ENCODE results near the gene MAPRE3.

MAPRE3 gene

GRCh38 chr2:27040282-27040681 lies 69.8 kb downstream of the MAPRE3 start:
- no peak for DNase-seq (ENCODE audit: low spot score)

GRCh38 chr2:27041752-27042151 lies 71.3 kb downstream of the MAPRE3 start:
- no peak for DNase-seq (ENCODE audit: low spot score)

DNA sequence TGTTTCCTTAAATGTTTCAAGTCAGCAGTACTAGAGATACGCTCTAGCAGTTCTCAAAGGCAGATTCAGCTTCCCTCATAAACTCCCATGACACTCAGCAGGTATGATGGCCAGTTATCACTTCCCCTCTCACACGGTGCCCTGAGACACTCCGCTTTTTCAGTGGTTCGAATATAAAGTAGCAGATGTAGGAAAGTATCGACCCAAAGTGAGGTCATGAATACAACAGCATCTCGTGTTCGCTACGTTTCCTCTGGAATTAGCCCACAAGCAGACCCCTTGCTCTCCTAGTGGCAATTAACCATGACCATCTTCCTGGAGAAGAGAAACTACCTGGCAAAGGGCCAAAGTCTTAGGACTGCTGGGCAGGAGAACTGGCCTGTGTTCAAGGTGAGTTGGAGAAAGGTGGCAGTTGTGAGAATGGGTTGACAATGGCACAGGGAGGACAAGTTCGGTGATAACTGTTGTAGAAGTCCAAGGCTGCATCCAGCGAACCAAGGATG lies 71.8 kb downstream of the MAPRE3 start:
- DNase-seq (ENCODE audit: low spot score), result no peak

GRCh38 chr2:27042985-27043634 lies 72.7 kb downstream of the MAPRE3 start:
- DNase-seq (ENCODE audit: low spot score), result no peak

- peak; percentile 21 for DNase-seq (ENCODE audit: low spot score)
These were observed 79.2 kb downstream of the MAPRE3 start for GRCh38 chr2:27049422-27050280.

- peak; percentile 98 for DNase-seq (ENCODE audit: low spot score)
These were observed 80.0 kb downstream of the MAPRE3 start for GRCh38 chr2:27050281-27050995.

DNA sequence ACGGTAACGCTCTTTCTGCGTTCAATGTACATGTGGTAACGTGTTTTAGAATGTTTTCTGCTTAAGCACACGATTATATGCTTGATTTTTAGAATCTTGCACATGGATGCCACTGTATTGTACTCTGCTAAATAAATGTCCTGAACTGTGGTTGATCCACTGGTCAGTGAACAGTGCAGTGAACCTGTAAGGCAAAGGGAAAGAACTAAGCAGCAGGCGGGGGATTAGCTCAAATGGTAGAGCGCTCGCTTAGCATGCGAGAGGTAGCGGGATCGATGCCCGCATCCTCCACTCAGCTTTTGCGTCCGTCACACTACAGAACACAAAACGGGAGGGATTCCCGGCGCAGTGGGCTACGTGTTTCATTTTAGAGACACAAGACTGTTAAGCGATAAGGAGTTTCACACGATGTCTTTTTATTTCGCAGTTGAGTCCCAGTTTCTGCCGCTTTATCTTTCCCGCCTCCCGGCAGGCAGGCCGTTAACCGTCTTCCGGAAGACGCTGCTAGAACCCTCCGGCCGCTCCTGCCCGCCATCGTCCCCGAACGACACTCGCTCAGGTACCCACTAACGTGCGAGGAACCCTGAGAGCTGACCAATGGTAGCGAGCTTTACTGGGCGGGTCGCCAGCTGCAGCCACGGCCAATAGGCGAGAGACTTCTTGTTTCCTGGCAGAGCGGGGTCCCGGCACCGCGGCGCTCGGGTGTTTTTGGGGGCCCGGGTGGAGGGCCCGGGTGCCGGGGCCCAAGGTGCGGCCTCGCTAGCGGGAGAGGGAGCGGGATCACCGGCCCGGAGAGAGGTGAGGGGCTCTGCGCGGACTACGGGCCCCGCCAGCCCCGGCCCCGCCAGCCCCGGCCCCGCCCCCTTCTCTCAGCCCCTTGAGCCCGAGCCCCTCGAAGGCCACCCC lies 80.8 kb downstream of the MAPRE3 start, which contains the start of gene AGBL5:
AGBL5 (plus strand) TSS at position 673 of the 906 bp plus-strand sequence. CDS start 1,291 bp downstream, outside the sequence.
- DNase-seq (ENCODE audit: low spot score), result peak; percentile 93

GRCh38 chr2:27051902-27052645 lies 81.6 kb downstream of the MAPRE3 start:
- DNase-seq (ENCODE audit: low spot score), result no peak

DNA sequence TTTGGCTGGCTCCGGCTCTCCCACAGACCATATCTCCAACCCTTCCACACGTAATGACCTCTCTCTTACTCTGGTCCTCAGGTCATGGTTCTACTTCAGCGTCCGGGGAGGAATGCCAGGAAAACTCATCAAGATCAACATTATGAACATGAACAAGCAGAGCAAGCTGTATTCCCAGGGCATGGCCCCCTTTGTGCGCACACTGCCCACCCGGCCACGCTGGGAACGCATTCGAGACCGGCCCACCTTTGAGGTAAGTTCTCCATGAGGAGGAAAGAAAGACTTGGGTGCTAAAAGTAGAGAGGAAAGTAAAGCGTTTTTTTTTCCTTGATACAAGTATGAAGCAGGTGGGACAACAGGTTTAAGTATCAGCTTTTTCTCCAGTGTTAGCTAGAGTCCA lies 82.9 kb downstream of the MAPRE3 start:
- DNase-seq (ENCODE audit: low spot score), result no peak

- DNase-seq (ENCODE audit: low spot score), result no peak
These were observed 83.3 kb downstream of the MAPRE3 start for GRCh38 chr2:27053776-27054175.

DNA sequence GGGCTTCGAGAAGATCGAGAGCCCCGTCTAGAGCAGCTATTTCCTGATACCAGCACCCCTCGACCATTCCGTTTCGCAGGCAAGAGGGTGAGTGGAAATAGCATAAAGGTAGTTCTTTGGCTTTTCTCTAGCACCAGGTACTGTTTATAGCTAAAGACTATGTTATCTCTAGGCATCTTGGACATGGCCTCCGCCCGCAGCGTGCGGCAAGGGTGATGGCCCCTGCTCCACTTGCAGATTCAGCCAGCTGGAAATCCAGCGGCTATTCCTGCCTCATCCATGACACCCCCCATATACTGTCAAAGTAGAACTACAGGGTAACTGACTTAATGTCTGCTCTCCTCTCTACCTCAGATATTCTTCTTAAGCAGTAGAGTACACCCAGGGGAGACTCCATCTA lies 84.3 kb downstream of the MAPRE3 start:
- DNase-seq (ENCODE audit: low spot score), result no peak

- no peak for DNase-seq (ENCODE audit: low spot score)
These were observed 86.7 kb downstream of the MAPRE3 start for GRCh38 chr2:27057184-27057583.

- no peak for DNase-seq (ENCODE audit: low spot score)
These were observed 87.8 kb downstream of the MAPRE3 start for GRCh38 chr2:27058210-27058609.

GRCh38 chr2:27059141-27059820 lies 88.8 kb downstream of the MAPRE3 start:
- DNase-seq (ENCODE audit: low spot score), result no peak

GRCh38 chr2:27060323-27060722 lies 89.9 kb downstream of the MAPRE3 start:
- DNase-seq (ENCODE audit: low spot score), result no peak

- no peak for DNase-seq (ENCODE audit: low spot score)
These were observed 94.7 kb downstream of the MAPRE3 start for GRCh38 chr2:27065128-27065527.

- DNase-seq (ENCODE audit: low spot score), result no peak
These were observed 96.9 kb downstream of the MAPRE3 start for GRCh38 chr2:27067385-27067784.

GRCh38 chr2:27069436-27069835 lies 99.0 kb downstream of the MAPRE3 start:
- DNase-seq (ENCODE audit: low spot score), result no peak

- no peak for DNase-seq (ENCODE audit: low spot score)
These were observed 99.7 kb downstream of the MAPRE3 start for GRCh38 chr2:27069961-27070618.

Measured in cerebellar cortex (tissue), 1 donor.